A673 (cell line): Measurements from ENCODE around the gene RTCA. TPM values are rescaled to one million over a fixed set of nuclear protein-coding genes. Genes with fewer than 3 reads are reported as not detected.
"Not testable (repeated sequence)": the region's sequence is repeated elsewhere in the genome, so short reads cannot be mapped to it uniquely, and the experiment has no call there.

Source experiments
- BruUV-seq: library from RNA; stranded (reverse); fragments of 400-500 nt; replicated peaks from 2 replicates; lab custom pipeline; 2021; lab: Mats Ljungman, UMichigan
- CTCF ChIA-PET: fragments of 300-600 bp; sonication (Branson Sonifier 250); formaldehyde crosslinking; loops from one replicate; lab custom pipeline; 2022; ENCODE audit warnings: antibody characterized with exemption; lab: Charles Lee
- POLR2A ChIA-PET: fragments of 300-600 bp; sonication (Branson Sonifier 250); formaldehyde crosslinking; loops from one replicate; lab custom pipeline; 2022; ENCODE audit warnings: antibody characterized with exemption; ENCODE audit not compliant: low non-redundant PET; lab: Charles Lee
- DNase-seq: peaks from one replicate; pipeline ENCODE4 v3.0.0-alpha.2; 2015; ENCODE audit warnings: low spot score
- H3K27ac ChIP-seq: fragments of 200-600 bp; sonication (generic); 2 replicates; pipeline ENCODE4 v1.5.1; 2016; ENCODE audit warnings: mixed run types, low read depth, mild to moderate bottlenecking, mixed read lengths, antibody characterized with exemption, low read length; ENCODE audit not compliant: poor library complexity, severe bottlenecking
- H3K27me3 ChIP-seq: fragments of 200-600 bp; sonication (generic); replicated peaks from 2 replicates; pipeline ENCODE4 v1.6.1; 2017; ENCODE audit warnings: mixed run types, low read depth, mild to moderate bottlenecking, mixed read lengths, antibody characterized with exemption, low read length; ENCODE audit not compliant: insufficient read depth, poor library complexity
- H3K36me3 ChIP-seq: fragments of 200-600 bp; sonication (generic); 2 replicates; pipeline ENCODE4 v1.6.1; 2016; ENCODE audit warnings: mixed run types, mild to moderate bottlenecking, mixed read lengths, antibody characterized with exemption, low read length; ENCODE audit not compliant: insufficient read depth, poor library complexity, severe bottlenecking
- H3K4me1 ChIP-seq: fragments of 200-600 bp; sonication (generic); 2 replicates; pipeline ENCODE4 v1.6.1; 2017; ENCODE audit warnings: mixed run types, mild to moderate bottlenecking, mixed read lengths, antibody characterized with exemption, low read length; ENCODE audit not compliant: insufficient read depth, poor library complexity, severe bottlenecking
- H3K4me3 ChIP-seq: fragments of 200-600 bp; sonication (generic); 2 replicates; pipeline ENCODE4 v1.5.1; 2016; ENCODE audit warnings: low read depth, mixed run types, mild to moderate bottlenecking, mixed read lengths, low read length; ENCODE audit not compliant: poor library complexity, severe bottlenecking
- H3K9me3 ChIP-seq: fragments of 200-600 bp; sonication (generic); 2 replicates; pipeline ENCODE4 v1.6.1; 2016; ENCODE audit warnings: mixed run types, low read depth, mild to moderate bottlenecking, mixed read lengths, antibody characterized with exemption, low read length; ENCODE audit not compliant: poor library complexity, severe bottlenecking
- EZH2 ChIP-seq: fragments of 200-600 bp; sonication (generic); IDR thresholded peaks from 2 replicates; pipeline ENCODE4 v1.6.1; 2017; ENCODE audit warnings: borderline replicate concordance, low read depth, mild to moderate bottlenecking, mixed read lengths, antibody characterized with exemption, low read length; ENCODE audit not compliant: poor library complexity, severe bottlenecking
- intact Hi-C: fragments of 100-400 bp; cut with micrococcal nuclease; formaldehyde crosslinking; loops from one replicate; pipeline ENCODE4 v1.10.0; 2022; ENCODE audit not compliant: unreplicated experiment
- total RNA-seq: library from RNA; stranded (reverse); gene quantifications from 2 replicates; pipeline ENCODE4 v1.2.3, GENCODE V29; 2021
- TF ChIP-seq, protein P1 (sequence below): fragments of 300-800, 200-600 bp; sonication (generic); conservative IDR thresholded peaks from 2 replicates; pipeline ENCODE4 v1.5.1; 2017; ENCODE audit warnings: low read depth, mild to moderate bottlenecking, antibody characterized with exemption, low read length, moderate library complexity, mixed read lengths

RTCA gene
- total RNA-seq, 1 experiment from 2014 or later = 57.7 TPM

DNA sequence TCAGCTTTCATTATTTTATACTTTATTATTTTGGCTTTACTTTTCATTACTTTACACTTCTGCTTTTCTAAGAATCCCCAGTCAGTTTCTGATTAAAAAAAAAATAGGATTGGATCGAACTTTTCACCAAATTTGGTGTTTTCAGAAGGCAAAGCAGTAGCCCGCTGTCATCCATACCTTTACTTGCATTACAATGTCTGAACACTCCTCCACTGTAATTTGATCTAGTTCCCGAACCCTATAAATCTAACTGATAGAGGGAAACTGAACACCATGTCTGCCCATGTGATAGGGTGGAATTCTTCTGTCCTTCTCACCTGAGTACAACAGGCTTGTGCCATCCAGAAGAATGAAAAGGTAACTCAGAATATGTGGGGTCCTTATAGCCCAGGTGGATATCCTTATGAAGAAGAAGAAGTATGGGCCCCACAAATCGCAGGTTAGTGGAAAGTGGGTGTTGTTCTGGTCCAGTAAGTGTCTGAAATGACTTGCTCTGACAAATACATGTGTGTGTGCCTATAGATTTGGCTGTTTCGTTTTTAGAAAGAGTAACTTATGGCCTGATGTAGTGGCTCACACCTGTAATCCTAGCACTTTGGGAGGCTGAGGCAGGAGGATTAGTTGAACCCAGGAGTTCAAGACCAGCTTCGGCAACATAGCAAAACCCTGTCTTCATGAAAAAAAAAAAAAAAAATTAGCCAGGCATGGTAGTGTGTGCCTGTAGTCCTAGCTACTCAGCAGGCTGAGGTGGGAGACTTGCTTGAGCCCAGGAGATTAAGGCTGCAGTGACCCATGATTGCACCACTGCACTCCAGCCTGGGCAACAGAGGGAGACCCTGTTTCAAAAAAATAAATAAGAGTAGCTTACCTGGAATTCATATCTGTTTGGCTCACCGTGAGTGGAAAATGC lies 59.7 kb downstream of the RTCA start:
- H3K27me3 ChIP-seq = no peaks in the 10 kb centered on the region
- DNase-seq = no peak
- ChIA-PET CTCF (no interaction called here), POLR2A (no interaction called here)
- no TSS peak for BruUV-seq
- H3K27ac ChIP-seq = no peak overlapping the region
- no peaks in the 10 kb centered on the region for H3K9me3 ChIP-seq
- no peak overlapping the region for H3K4me3 ChIP-seq
- intact Hi-C loops = no loop called here
- no peak for TF ChIP-seq EZH2
- TF ChIP-seq, protein P1, sequence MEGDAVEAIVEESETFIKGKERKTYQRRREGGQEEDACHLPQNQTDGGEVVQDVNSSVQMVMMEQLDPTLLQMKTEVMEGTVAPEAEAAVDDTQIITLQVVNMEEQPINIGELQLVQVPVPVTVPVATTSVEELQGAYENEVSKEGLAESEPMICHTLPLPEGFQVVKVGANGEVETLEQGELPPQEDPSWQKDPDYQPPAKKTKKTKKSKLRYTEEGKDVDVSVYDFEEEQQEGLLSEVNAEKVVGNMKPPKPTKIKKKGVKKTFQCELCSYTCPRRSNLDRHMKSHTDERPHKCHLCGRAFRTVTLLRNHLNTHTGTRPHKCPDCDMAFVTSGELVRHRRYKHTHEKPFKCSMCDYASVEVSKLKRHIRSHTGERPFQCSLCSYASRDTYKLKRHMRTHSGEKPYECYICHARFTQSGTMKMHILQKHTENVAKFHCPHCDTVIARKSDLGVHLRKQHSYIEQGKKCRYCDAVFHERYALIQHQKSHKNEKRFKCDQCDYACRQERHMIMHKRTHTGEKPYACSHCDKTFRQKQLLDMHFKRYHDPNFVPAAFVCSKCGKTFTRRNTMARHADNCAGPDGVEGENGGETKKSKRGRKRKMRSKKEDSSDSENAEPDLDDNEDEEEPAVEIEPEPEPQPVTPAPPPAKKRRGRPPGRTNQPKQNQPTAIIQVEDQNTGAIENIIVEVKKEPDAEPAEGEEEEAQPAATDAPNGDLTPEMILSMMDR = no peak
- no peaks in the 10 kb centered on the region for H3K36me3 ChIP-seq
- H3K4me1 ChIP-seq = peaks cover 7% of the 10 kb centered on the region

- H3K9me3 ChIP-seq, DNase-seq, H3K4me3 ChIP-seq, H3K27ac ChIP-seq, H3K4me1 ChIP-seq, CTCF ChIA-PET, H3K27me3 ChIP-seq, H3K36me3 ChIP-seq, POLR2A ChIA-PET, BruUV-seq, intact Hi-C loops: not testable (repeated sequence)
Measured at GRCh38 chr1:100326325-100326670, 60.3 kb downstream of the RTCA start.

DNA sequence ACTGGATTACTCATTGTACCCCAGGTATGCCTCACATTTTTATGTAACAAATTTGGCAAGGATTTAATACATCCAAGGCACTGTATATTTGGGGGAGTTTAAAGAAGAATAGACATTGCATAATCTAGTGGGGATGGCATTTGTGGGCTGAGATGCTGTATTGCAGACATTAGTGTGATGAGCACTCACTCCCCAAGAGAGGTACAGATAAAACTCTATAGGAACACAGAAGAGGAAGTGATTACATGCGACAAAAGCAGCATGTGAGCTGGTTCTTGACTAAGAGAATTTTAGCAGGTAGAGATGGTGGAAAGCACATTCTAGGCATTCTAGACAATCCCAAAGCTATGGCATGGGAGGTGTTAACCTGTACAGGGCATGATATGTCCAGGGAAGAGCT lies 62.1 kb downstream of the RTCA start:
- peaks cover under 1% of the 10 kb centered on the region for H3K4me1 ChIP-seq
- TF ChIP-seq EZH2 = no peak
- TF ChIP-seq, protein P1 = no peak
- no peak overlapping the region for H3K4me3 ChIP-seq
- H3K27me3 ChIP-seq = no peaks in the 10 kb centered on the region
- DNase-seq = no peak
- H3K27ac ChIP-seq = no peak overlapping the region
- intact Hi-C loops = no loop called here
- CTCF ChIA-PET = no interaction called here
- H3K9me3 ChIP-seq = no peaks in the 10 kb centered on the region
- H3K36me3 ChIP-seq = no peaks in the 10 kb centered on the region
- BruUV-seq = no TSS peak
- POLR2A ChIA-PET = no interaction called here

- CTCF ChIA-PET, POLR2A ChIA-PET: not testable (repeated sequence)
Measured at GRCh38 chr1:100331146-100331545, 65.1 kb downstream of the RTCA start.

More at GRCh38 chr1:100331146-100331545, 65.1 kb downstream of the RTCA start:
- DNase-seq, H3K27ac ChIP-seq, H3K36me3 ChIP-seq, BruUV-seq, intact Hi-C loops, H3K27me3 ChIP-seq, H3K4me3 ChIP-seq, H3K9me3 ChIP-seq, H3K4me1 ChIP-seq: not testable (repeated sequence)
